SH-SY5Y (cell line): ENCODE data around the gene AK4.

Experiments used
- GATA2 ChIP-seq: IDR thresholded peaks from 2 replicates; pipeline ENCODE4 v1.6.1; 2011; ENCODE audit warnings: mild to moderate bottlenecking, low read depth, low read length
- GATA3 ChIP-seq: IDR thresholded peaks from 2 replicates; pipeline ENCODE4 v1.6.1; 2011; ENCODE audit warnings: low read depth, mild to moderate bottlenecking, low read length, moderate library complexity

AK4 gene

DNA sequence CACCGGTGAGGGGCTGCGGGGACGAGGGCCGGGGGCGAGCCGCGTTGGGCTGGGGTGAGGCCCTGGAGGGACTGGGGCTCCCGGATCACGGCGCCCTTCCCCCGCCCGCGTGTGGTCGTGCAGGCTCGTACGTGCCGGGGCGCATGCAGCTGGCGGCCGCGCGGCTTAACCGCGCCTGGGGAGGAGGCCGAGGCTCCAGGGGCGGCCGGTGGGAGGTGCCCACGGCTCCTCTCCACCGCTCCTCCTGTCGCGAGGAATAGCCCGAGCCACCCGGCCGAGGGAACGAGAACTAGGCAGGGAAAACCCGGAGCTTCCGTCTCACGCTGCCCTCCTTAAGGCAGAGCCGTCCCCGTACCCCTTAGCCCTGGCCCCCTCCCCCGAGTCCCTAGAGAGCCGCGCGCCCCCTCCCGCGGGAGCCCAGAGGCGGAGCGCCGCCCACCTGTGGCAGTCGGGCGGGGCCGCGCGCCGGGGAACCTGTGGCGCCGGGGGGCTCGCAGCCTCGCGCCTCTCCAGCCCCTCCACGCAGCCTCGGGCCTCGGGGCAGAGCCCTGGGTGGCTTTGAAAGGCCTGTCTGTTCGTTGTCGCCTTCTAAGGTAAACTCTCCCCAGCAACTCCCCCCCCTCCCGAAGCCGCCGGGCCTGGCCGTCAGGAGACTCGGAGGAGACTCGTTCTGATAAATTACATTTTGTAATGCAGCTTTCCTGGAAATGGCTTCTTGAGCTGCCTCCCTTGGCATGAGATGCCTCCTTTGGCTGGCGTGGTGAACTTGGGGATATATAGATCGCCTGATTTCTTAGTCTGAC, 746 bp downstream of the AK4 start:
- no peak for TF ChIP-seq GATA3
- no peak for TF ChIP-seq GATA2

- no peak for TF ChIP-seq GATA3
- no peak for TF ChIP-seq GATA2
Observed at GRCh38 chr1:65149351-65150107, 1.5 kb downstream of the AK4 start.

DNA sequence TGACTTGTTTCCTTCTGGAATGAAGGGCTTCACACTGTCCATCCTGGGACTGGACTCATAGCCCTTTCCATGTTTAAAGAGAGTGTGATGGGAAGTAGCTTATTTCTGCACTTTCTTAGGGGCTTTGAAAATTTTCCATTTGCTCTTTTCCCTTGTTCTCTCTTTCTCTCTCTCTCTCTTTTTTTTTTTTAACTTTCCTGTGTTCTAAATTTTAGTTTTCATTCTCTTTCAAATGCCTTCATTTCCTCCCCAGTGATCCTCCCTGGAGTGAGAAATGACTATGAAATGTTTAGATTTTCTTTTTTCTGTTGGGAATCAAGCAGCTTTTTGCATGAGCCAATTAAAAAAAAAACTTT, 2.1 kb downstream of the AK4 start:
- no peak for TF ChIP-seq GATA2

- TF ChIP-seq GATA2 = no peak
- TF ChIP-seq GATA3 = no peak
Observed at GRCh38 chr1:65150583-65151263, 2.7 kb downstream of the AK4 start.

DNA sequence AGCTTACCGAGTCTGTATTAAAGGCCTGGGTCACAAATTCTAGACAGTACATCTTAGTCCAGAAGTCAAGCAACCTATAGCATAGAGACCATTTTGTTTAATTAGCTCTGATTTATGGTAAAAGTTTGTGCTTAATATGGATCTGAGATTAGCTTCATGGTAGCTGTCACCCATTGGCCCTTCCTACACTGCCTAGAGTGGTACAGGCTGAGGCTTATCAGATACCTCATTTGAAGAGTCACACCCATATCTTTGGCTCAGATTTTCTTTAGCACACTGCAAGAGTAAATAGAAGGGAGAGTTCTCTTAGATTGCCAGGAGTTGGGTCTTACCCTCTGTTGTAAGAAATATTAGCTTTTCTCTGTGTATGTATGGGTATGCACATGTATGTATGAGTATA, 3.6 kb downstream of the AK4 start:
- TF ChIP-seq GATA3 (no peak), GATA2 (no peak)

DNA sequence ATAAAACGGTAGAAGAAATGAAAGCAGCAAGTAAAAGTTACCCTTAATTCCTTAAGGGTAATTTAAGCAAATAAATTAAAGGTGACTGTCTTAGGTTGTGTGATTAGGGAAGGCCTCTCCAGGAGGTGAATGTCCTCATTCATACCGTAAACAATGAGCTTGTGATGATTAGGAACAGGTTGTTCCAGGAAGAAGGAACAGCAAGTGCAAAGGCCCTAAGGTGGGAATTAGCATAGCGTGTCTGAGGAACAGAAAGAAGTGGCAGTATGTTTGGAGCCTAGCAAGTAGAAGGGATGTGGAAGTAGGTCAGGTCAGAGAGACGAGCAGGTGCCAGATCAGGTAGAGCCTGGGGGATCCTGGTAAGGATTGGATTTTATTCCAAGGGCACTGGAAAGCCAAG, 5.6 kb downstream of the AK4 start:
- no peak for TF ChIP-seq GATA2
- TF ChIP-seq GATA3 = no peak

DNA sequence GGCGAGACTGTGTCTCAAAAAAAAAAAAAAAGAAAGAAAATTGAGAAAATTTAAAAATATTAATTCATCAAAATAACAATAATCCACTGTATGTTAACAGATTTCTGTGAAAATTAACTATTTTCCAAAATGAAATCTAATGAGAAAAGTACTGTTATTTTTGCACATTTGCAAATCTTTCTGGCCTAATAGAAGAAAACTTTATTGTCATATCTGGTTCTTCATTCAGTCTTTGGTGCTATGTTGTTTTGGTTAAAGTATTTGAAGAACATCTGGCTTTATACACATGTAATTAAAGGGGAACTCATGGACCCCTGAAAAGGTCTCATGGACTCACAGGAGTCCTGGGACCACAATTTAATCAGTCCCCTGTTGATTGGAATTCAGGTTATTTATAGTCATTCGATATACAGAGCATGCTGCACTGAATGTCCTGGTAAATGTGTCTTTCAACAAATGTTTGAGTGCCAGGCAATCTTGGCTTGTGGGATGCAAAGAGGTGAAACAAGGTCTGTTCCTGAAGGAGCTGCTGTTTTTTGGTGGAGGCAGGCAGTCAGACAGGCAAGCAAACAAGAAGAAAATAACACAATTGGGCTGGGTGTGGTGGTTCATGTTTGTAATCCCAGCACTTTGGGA, 9.0 kb downstream of the AK4 start:
- TF ChIP-seq GATA2 (no peak), GATA3 (no peak)

GRCh38 chr1:65157546-65157941, 9.5 kb downstream of the AK4 start:
- TF ChIP-seq GATA2 = no peak
- no peak for TF ChIP-seq GATA3

DNA sequence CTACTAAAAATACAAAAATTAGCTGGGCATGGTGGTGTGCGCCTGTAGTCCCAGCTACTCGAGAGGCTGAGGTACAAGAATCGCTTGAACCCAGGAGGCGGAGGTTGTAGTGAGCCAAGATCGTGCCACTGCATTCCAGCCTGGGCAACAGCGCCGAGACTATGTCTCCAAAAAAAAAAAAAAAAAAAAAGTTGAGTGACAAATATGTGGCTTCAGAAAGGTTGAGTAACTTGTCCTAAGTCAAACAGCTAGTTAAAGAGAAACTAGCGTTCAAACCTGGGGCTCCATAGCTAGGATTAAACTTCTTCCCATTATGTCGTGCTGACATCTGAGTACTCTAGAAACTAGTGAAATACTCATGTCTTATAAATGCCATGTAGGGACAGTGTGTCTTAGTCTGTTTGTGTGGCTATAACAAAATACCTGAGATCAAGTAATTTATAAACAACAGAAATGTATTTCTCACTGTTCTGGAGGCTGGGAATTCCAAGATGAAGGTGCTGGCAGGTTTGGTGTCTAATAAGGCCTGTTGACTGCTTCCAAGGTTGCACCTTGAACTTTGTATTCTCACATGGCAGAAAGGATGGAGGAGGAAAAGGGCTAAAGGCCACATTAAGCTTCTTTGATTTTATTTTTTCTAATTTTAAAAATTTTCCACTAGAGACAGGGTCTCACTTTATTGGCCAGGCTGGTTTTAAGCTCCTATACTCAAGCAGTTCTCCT, 12.0 kb downstream of the AK4 start:
- TF ChIP-seq GATA3 = no peak
- TF ChIP-seq GATA2 = no peak

DNA sequence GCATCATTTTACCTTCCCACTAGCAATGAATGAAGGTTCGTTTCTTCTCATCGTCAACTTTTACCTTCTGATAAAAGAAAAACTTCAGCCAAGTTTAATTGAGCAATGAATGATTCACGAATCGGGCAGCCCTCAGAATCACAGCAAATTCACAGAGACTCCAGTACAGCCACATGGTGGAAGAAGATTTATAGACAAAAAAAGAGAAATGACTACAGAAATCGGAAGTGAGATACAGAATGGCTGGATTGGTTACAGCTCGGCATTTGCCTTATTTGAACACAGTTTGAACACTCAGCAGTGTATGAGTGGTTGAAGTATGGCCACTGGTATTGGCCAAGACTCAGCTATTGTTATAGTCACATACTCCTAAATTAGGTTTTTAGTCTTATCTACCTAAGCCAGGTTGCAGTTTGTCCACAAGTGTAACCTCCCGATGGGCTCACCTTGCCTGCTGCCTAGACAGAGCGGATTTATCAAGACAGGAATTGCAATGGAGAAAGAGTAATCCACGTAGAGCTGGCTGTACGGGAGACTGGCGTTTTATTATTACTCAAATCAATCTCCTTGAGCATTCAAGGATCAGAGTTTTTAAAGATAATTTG, 15.3 kb downstream of the AK4 start:
- TF ChIP-seq GATA3 (no peak), GATA2 (no peak)

DNA sequence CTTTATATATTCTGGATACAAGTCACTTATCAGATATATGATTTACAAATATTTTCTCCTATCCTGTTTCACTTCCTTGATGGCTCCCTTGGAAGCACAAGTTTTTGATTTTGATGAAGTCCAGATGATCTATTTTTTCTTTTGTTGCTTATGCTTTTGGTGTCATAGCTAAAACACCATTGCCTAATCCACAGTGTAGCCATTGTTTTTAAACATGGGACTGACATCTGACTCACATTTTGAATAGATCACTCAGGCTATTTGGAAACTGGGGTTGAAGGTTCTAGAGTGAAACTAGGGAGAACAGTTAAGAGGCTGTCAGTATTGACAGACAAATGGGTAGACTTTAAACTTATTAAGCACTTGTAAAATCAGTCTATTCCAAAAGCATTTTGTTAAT, 16.6 kb downstream of the AK4 start:
- TF ChIP-seq GATA3 (no peak), GATA2 (no peak)

GRCh38 chr1:65165269-65165993, 17.4 kb downstream of the AK4 start:
- TF ChIP-seq GATA3 (no peak), GATA2 (no peak)
